Thyroid gland (tissue), 4 donors: ENCODE results near the gene SHISA8. TPM values are rescaled to one million over a fixed set of nuclear protein-coding genes. Genes with fewer than 3 reads are reported as not detected.
A peak's percentile ranks its signal among the peaks of the same experiment; 100 is the strongest.

Experiments used
- DNase-seq, 2 donors: peaks; one replicate each; pipeline ENCODE4 v3.0.0-alpha.2; 2019
- H3K27ac ChIP-seq, 3 donors: fragments of 200-600 bp; sonication (generic); 1 replicate in 2 of 3; 2 replicates in 1 of 3; pipeline ENCODE4 v1.5.1; 2016 to 2019; ENCODE audit warnings: mild to moderate bottlenecking in 1 of 3, moderate library complexity in 1 of 3
- H3K27me3 ChIP-seq: fragments of 200-600 bp; sonication (generic); one replicate; pipeline ENCODE4 v1.5.1; 2019
- H3K36me3 ChIP-seq, 2 donors: fragments of 200-600 bp; sonication (generic); one replicate each; pipeline ENCODE4 v1.5.1; 2016 to 2019
- H3K4me1 ChIP-seq, 2 donors: fragments of 200-600 bp; sonication (generic); one replicate each; pipeline ENCODE4 v1.5.1; 2017 to 2019
- H3K4me3 ChIP-seq, 3 donors: fragments of 200-600 bp; sonication (generic); replicated peaks in 1 of 3; 1 replicate in 2 of 3; 2 replicates in 1 of 3; pipeline ENCODE4 v1.5.1; 2016; ENCODE audit warnings: mild to moderate bottlenecking in 1 of 3
- H3K9me3 ChIP-seq: fragments of 200-600 bp; sonication (generic); one replicate; pipeline ENCODE4 v1.5.1; 2017
- POLR2A ChIP-seq, 2 donors: fragments of 450-650 bp; IDR thresholded peaks; one replicate each; pipeline ENCODE4 v1.6.1; 2017; ENCODE audit warnings: antibody characterized with exemption in 2 of 2, mild to moderate bottlenecking in 2 of 2, moderate library complexity in 1 of 2
- WGBS, 2 donors: methylation state at CpG; one replicate each; pipeline ENCODE4 v1.1.5; 2017; 5-methylcytosine and 5-hydroxymethylcytosine counted together
- intact Hi-C: fragments of 100-400 bp; cut with DNase I; formaldehyde crosslinking; loops from one replicate; pipeline ENCODE4 v1.15.1; 2023
- total RNA-seq, 4 donors: library from RNA; depleted of rRNA; stranded (reverse); fragments of >200 nt; gene quantifications; one replicate each; pipeline ENCODE4 v1.2.3, GENCODE V29; 2016
- TF ChIP-seq, protein P1 (sequence below), 6 experiments: fragments of 200-600 bp in 3 of 6; fragments of 450-650 bp in 3 of 6; sonication (generic) in 3 of 6; IDR thresholded peaks; one replicate each; pipeline ENCODE4 v1.5.1; 2016 to 2019; ENCODE audit warnings: antibody characterized with exemption in 6 of 6, mild to moderate bottlenecking in 2 of 6, inconsistent platforms in 1 of 6, moderate library complexity in 1 of 6

SHISA8 gene
- total RNA-seq, 4 donors from 2014 or later, result not detected

DNA sequence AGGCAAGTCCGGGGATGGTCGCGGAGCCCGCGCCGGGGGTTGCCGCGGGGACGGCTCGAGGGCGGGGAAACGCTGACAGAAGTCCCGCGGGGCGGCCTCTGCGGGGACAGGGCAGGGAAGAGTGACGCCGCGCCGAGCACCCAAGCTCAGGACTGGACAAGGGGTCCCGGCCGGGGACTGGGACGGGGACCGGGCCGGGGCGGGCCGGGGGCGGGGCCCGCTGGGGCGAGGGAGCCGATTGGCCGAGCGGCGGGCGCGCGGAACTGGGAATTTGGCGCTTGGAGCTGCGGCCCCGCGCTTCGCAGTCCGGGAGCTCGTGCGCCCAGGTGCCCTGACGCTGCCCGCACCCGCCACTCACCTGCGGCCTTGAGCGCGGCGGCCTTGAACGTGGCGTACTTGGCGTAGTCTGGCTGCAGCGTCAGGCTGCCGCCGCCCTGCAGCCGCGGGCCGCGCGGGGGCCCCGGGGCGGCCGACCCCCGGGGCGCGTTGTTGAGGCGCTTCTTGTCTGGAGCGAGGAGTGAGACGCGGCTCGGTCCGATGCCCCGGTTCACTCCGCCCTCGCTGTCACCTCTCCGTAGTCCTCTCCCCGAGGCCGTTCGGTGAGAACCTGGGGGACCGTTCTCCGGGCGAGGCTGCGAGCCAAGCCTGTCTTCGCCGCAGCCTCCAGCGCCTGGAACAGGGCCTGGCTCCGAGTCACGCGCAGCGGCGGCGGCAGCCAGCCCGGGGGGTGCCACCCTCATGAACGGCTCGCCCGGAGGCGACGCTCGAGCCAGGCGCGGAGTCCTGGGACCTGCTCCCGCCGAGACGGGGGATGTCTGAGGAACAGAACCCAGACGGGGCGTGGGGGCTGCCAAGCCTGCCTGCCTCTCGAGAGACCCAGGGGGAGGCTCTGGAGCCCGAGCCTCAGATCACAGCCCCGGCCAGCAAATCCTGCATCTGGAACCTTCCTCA lies 4.5 kb downstream of the SHISA8 start:
- Histone ChIP-seq H3K27ac (no peak overlapping the region), H3K27me3 (peaks cover 22% of the 10 kb centered on the region), H3K36me3 (peaks cover 3 to 5% of the 10 kb centered on the region in 2 donors), H3K4me1 (peaks cover 13 to 31% of the 10 kb centered on the region in 2 donors), H3K9me3 (no peaks in the 10 kb centered on the region), H3K4me3 (peak overlapping the region in 1 of 3 donors; percentile 12)
- DNase-seq, result peak; percentile 29 to 42
- 1 to 4% methylated on average over 15 to 41 of the region's 112 CpGs for WGBS, 2 donors
- TF ChIP-seq, protein P1, sequence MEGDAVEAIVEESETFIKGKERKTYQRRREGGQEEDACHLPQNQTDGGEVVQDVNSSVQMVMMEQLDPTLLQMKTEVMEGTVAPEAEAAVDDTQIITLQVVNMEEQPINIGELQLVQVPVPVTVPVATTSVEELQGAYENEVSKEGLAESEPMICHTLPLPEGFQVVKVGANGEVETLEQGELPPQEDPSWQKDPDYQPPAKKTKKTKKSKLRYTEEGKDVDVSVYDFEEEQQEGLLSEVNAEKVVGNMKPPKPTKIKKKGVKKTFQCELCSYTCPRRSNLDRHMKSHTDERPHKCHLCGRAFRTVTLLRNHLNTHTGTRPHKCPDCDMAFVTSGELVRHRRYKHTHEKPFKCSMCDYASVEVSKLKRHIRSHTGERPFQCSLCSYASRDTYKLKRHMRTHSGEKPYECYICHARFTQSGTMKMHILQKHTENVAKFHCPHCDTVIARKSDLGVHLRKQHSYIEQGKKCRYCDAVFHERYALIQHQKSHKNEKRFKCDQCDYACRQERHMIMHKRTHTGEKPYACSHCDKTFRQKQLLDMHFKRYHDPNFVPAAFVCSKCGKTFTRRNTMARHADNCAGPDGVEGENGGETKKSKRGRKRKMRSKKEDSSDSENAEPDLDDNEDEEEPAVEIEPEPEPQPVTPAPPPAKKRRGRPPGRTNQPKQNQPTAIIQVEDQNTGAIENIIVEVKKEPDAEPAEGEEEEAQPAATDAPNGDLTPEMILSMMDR (IDR thresholded peaks at IDR 0.05), result no peak
- TF ChIP-seq POLR2A (IDR thresholded peaks at IDR 0.05), result no peak
- intact Hi-C loops, result no loop called here

DNA sequence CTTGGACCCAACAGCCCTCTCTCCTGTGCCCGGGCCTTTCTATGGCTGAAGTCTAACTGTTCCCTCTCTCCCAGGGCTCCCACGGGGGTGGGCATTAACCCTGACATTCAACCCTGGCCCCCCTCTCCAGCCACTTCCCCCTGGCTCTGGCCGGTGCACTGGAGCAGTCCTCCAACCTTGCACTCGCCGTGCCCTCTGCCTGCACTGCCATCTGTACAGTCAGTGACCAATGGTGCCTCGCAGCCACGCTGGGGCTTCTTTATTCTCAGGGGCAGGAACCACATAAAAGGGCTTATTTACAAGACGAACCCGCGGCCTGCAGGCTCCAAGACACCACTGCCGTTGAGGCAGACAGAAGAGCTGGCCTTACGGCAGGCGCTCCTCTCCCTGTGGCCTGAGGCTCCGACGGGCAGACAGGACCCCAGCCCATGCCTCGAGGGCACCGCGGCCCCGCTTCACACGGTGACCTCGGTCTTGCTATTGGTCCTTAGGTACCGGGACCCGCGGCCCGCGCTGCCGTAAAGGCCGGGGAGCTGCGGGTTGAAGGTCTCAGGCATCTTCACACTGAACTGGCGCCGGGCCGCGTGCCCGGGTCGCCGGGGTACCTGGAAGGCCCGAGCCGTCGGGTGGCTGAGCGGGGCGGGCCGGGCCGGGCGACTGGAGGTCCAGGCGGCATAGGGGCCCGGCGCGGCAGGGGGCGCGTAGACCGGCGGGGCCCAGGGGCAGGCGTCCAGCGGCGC lies 5.4 kb downstream of the SHISA8 start:
- TF ChIP-seq, protein P1 (IDR thresholded peaks at IDR 0.05), result no peak
- no peak for TF ChIP-seq POLR2A (IDR thresholded peaks at IDR 0.05)
- Histone ChIP-seq H3K36me3 (peaks cover 9 to 14% of the 10 kb centered on the region in 2 donors), H3K27ac (no peak overlapping the region), H3K9me3 (no peaks in the 10 kb centered on the region), H3K4me1 (peaks cover 9 to 23% of the 10 kb centered on the region in 2 donors), H3K27me3 (peaks cover 20% of the 10 kb centered on the region), H3K4me3 (no peak overlapping the region)
- intact Hi-C loops, result no loop called here
- DNase-seq, result no peak
- 49% methylated on average over 8 to 18 of the region's 55 CpGs for WGBS, 2 donors

DNA sequence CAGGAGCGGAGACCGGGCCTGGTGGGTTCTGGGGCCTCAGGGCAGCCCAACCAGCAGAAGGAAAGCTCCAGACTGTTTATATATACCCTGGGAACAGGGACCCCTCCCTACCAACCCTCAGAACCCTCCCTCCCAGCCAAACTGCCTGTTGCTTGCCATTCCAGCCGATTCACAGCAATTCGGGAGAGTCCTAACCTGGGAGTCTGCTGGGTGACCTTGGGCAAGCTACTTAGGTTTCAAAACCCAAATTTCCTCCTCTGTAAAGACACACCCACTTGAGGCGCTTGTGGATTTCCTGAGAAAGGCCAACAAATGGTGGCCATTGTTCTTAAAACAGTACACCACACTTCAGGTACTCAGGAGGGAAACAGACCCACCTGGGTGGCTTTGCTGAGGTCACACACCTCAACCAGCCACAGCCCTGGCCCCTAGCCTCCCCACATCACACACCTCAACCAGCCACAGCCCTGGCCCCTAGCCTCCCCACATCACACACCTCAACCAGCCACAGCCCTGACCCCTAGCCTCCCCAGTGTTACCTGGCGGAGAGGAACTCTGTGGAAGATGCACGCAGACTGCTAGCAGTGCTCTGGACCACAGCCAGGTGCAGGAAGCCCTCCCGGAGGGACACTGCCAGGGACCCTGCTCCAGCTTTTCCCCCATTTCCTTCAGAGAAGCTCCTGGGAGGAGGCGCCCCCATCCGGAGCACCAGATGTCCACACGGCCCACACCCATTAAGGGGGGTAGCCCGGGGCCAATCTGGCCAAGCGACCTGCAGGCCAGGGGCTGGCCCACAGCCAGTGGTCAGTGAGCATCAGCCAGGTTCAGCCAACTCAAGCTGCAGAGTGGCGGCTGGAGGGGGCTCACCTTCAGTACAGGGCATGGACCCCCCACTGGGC lies 6.2 kb downstream of the SHISA8 start:
- H3K9me3 ChIP-seq, result no peaks in the 10 kb centered on the region
- H3K36me3 ChIP-seq, result peaks cover 14 to 21% of the 10 kb centered on the region in 2 donors
- no peak overlapping the region for H3K27ac ChIP-seq
- no peak overlapping the region for H3K4me3 ChIP-seq
- DNase-seq, result no peak
- intact Hi-C loops, result no loop called here
- peaks cover 20% of the 10 kb centered on the region for H3K27me3 ChIP-seq
- peaks cover 9 to 18% of the 10 kb centered on the region in 2 donors for H3K4me1 ChIP-seq
- WGBS, 2 donors, result 82 to 85% methylated on average over 8 of the region's 14 CpGs
- TF ChIP-seq POLR2A (IDR thresholded peaks at IDR 0.05), result no peak
- TF ChIP-seq, protein P1 (IDR thresholded peaks at IDR 0.05), result no peak

DNA sequence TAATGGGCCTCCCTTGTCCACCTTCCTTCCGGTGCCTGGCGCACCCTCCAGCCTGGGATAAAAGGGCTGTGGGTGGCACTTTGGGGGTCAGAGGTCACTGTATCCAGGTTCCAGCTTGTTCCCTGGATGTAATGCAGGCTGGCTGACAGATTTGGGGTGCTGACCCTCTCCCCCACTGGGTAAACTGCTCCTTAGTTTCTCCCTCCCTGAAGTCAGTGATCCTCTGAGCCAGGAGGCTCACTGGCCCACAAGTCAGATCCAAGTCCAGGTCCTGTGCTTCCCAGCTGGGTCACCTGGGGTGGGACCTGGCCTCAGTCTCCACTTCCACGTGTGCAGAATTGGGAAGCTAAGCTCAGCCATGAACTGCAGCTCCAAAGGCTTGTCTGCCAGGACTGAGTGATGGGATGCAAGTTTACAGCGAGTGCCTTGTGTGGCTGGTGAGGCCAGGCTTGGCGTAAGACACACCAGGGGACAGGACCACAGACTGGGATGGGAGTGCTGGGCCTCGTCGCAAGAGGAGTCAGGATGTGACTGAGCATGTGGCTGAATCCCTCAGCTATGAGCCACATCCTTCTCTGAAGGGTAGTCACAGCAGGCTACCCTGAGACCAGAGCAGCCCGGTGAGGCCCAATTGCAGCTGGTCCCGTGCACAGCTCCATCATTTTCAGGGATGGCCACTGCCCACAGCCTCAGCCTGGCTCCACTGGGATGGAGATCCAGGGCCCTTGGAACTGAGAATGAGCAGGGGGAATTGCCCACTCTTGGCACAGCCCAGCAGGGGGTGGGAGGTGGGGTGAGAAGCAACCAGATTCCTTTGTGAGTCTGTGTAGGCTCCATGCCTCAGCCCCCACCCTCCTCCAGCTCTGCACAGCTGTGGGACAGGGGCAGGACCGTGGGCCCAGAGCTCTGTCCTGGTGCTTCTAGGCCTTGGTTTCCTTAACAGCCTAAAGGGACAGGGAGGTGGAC lies 7.2 kb downstream of the SHISA8 start:
- intact Hi-C loops, result no loop called here
- TF ChIP-seq, protein P1 (IDR thresholded peaks at IDR 0.05), result no peak
- no peak for TF ChIP-seq POLR2A (IDR thresholded peaks at IDR 0.05)
- peaks cover 20% of the 10 kb centered on the region for H3K27me3 ChIP-seq
- H3K27ac ChIP-seq, result no peak overlapping the region
- H3K4me1 ChIP-seq, result peaks cover 9 to 18% of the 10 kb centered on the region in 2 donors
- H3K36me3 ChIP-seq, result peaks cover 23 to 26% of the 10 kb centered on the region in 2 donors
- no peaks in the 10 kb centered on the region for H3K9me3 ChIP-seq
- DNase-seq, result no peak
- 87 to 92% methylated on average over 6 to 10 of the region's 10 CpGs for WGBS, 2 donors
- H3K4me3 ChIP-seq, result no peak overlapping the region
